Measurements from ENCODE around the gene ABCD2. TPM values are rescaled to one million over a fixed set of nuclear protein-coding genes. Genes with fewer than 3 reads are reported as not detected.

Gene ABCD2
- total and polyA plus RNA-seq, 2 of the 4 experiments (the other 2 are of a cell fraction): not detected

GRCh38 chr12:39575498-39575875 lies 44.1 kb downstream of the ABCD2 start:
- no peak overlapping the region for H2AK9ac ChIP-seq (replicated peaks; ENCODE audit: low read depth, low read length, poor library complexity)
- H3K4me3 ChIP-seq (ENCODE audit: insufficient read depth, low read depth, low read length): no peak overlapping the region
- no peak overlapping the region for H3K23ac ChIP-seq (ENCODE audit: low read depth, low read length)
- no peak overlapping the region for H3K14ac ChIP-seq (replicated peaks; ENCODE audit: low read depth, low read length)
- H4K8ac ChIP-seq (ENCODE audit: low read depth in 2 of 2, low read length in 2 of 2): no peak overlapping the region
- in situ Hi-C loops (cut with MboI; ENCODE audit: low sequenced_read_pairs) (no loop called here), dilution Hi-C loops (cut with HindIII; ENCODE audit: low sequenced_read_pairs, unreplicated experiment) (no loop called here), intact Hi-C loops (cut with micrococcal nuclease) (no loop called here)
- no peak overlapping the region for H2BK20ac ChIP-seq (ENCODE audit: low read depth, low read length)
- no peak overlapping the region for H2BK15ac ChIP-seq (ENCODE audit: low read depth, low read length)
- no peak overlapping the region for H2AK5ac ChIP-seq (ENCODE audit: low read depth, low read length)
- no CpG with 5 or more reads among the region's 1 CpG for WGBS, 2 experiments (ENCODE audit: extremely low coverage in 2 of 2, insufficient read length in 1 of 2)
- H3K79me1 ChIP-seq (ENCODE audit: low read depth in 1 of 2, low read length in 2 of 2): no peaks in the 10 kb centered on the region
- no peaks in the 10 kb centered on the region for H3K36me3 ChIP-seq (ENCODE audit: control insufficient read depth, insufficient read depth, low read length)
- no peak overlapping the region for H4K91ac ChIP-seq (ENCODE audit: insufficient read depth, low read depth, low read length)
- H3K4me1 ChIP-seq (ENCODE audit: control insufficient read depth, insufficient read depth, low read length): no peaks in the 10 kb centered on the region
- TF ChIP-seq RAD21 (IDR thresholded peaks at IDR 0.05; ENCODE audit: low read length) (no peak), SMC3 (IDR thresholded peaks at IDR 0.05; ENCODE audit: low read depth, low read length) (no peak), BHLHE40 (IDR thresholded peaks at IDR 0.05; ENCODE audit: low read depth, low read length) (no peak), CTCF (conservative IDR thresholded peaks at IDR 0.05; ENCODE audit: low read depth, low read length) (no peak), CHD1 (IDR thresholded peaks at IDR 0.05; ENCODE audit: low read depth, low read length) (no peak), POLR2A (IDR thresholded peaks at IDR 0.05; ENCODE audit: low read depth, low read length) (no peak), MAFK (IDR thresholded peaks at IDR 0.05; ENCODE audit: low read depth, low read length) (no peak), FOS (IDR thresholded peaks at IDR 0.05; ENCODE audit: low read depth, low read length) (no peak)
- H3K9me3 ChIP-seq (ENCODE audit: control insufficient read depth, insufficient read depth, low read length): no peaks in the 10 kb centered on the region
- no peak for DNase-seq
- H2BK5ac ChIP-seq (ENCODE audit: low read depth, low read length, poor library complexity, severe bottlenecking): no peak overlapping the region
- BruUV-seq (replicated peaks): no TSS peak
- no peak overlapping the region for H3K4me2 ChIP-seq (ENCODE audit: low read depth, low read length)
- ATAC-seq (ENCODE audit: low read depth): no peak
- no peak overlapping the region for H3K27ac ChIP-seq (ENCODE audit: insufficient read depth, low read length)
- POLR2A ChIA-PET (ENCODE audit: unreplicated experiment): no interaction called here
- no peak overlapping the region for H2AFZ ChIP-seq (replicated peaks; ENCODE audit: low read length, poor library complexity)
- no peaks in the 10 kb centered on the region for H3K9me1 ChIP-seq (ENCODE audit: insufficient read depth, low read length)
- H3K4ac ChIP-seq (ENCODE audit: low read depth, low read length): no peak overlapping the region
- H3K56ac ChIP-seq (ENCODE audit: extremely low read depth, insufficient read depth, low read length): no peak overlapping the region
- H4K20me1 ChIP-seq (ENCODE audit: insufficient read depth, low read length): no peaks in the 10 kb centered on the region
- no peak overlapping the region for H2BK120ac ChIP-seq (ENCODE audit: low read depth, low read length)
- H3K9ac ChIP-seq (ENCODE audit: low read depth, low read length): no peak overlapping the region
- H3K27me3 ChIP-seq (ENCODE audit: control insufficient read depth, insufficient read depth, low read length): no peaks in the 10 kb centered on the region
- no peak overlapping the region for H4K5ac ChIP-seq (ENCODE audit: low read depth, low read length)
- H3K18ac ChIP-seq (ENCODE audit: low read depth, low read length): no peak overlapping the region
- CTCF ChIA-PET: no interaction called here
